ENCODE results near the gene ZNF408.

Gene ZNF408

GRCh38 chr11:46741600-46742484 is 41.0 kb downstream of the ZNF408 start:
- TF ChIP-seq CTCF (IDR thresholded peaks at IDR 0.05; ENCODE audit: low read depth, low read length, missing control alignments), result no peak
- H3K4me3 ChIP-seq (replicated peaks; ENCODE audit: low read depth, low read length), result no peak overlapping the region
- DNase-seq (ENCODE audit: extremely low read depth, low read depth), result no peak

- no peak overlapping the region for H3K4me3 ChIP-seq (replicated peaks; ENCODE audit: low read depth, low read length)
- no peak for TF ChIP-seq CTCF (IDR thresholded peaks at IDR 0.05; ENCODE audit: low read depth, low read length, missing control alignments)
- DNase-seq (ENCODE audit: extremely low read depth, low read depth), result no peak
Measured at GRCh38 chr11:46743043-46743442, 42.2 kb downstream of the ZNF408 start.

- no peak for TF ChIP-seq CTCF (IDR thresholded peaks at IDR 0.05; ENCODE audit: low read depth, low read length, missing control alignments)
- no peak overlapping the region for H3K4me3 ChIP-seq (replicated peaks; ENCODE audit: low read depth, low read length)
- no peak for DNase-seq (ENCODE audit: extremely low read depth, low read depth)
Measured at GRCh38 chr11:46743693-46744339, 43.0 kb downstream of the ZNF408 start.

- no peak for TF ChIP-seq CTCF (IDR thresholded peaks at IDR 0.05; ENCODE audit: low read depth, low read length, missing control alignments)
- H3K4me3 ChIP-seq (replicated peaks; ENCODE audit: low read depth, low read length), result no peak overlapping the region
- DNase-seq (ENCODE audit: extremely low read depth, low read depth), result no peak
Measured at GRCh38 chr11:46745328-46745727, 44.5 kb downstream of the ZNF408 start.

GRCh38 chr11:46745995-46746394 is 45.2 kb downstream of the ZNF408 start:
- TF ChIP-seq CTCF (IDR thresholded peaks at IDR 0.05; ENCODE audit: low read depth, low read length, missing control alignments), result no peak
- no peak overlapping the region for H3K4me3 ChIP-seq (replicated peaks; ENCODE audit: low read depth, low read length)
- no peak for DNase-seq (ENCODE audit: extremely low read depth, low read depth)

GRCh38 chr11:46747150-46747549 is 46.3 kb downstream of the ZNF408 start:
- DNase-seq (ENCODE audit: extremely low read depth, low read depth), result no peak
- H3K4me3 ChIP-seq (replicated peaks; ENCODE audit: low read depth, low read length), result no peak overlapping the region
- no peak for TF ChIP-seq CTCF (IDR thresholded peaks at IDR 0.05; ENCODE audit: low read depth, low read length, missing control alignments)

All from HFF-Myc (cell line).